ENCODE results near the gene POLR1E.

DNA sequence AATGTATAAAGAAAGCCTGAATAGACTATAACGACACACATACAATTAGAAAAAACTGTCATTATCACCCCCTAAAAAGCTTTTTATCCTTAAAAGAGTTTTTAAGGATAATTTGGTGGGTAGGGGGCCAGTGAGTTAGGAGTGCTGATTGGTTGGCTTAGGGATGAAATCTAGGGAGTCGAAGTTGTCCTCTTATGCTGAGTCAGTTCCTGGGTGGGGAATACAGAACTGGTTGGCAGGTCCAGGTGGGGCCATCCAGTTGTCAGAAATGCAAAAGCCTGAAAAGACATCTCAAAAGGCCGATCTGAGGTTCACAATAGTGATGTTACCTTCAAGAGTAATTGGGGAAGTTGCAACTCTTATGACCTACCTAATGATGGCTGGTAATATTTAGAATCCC lies 34.1 kb upstream of the POLR1E start:
- TF ChIP-seq, protein P1, sequence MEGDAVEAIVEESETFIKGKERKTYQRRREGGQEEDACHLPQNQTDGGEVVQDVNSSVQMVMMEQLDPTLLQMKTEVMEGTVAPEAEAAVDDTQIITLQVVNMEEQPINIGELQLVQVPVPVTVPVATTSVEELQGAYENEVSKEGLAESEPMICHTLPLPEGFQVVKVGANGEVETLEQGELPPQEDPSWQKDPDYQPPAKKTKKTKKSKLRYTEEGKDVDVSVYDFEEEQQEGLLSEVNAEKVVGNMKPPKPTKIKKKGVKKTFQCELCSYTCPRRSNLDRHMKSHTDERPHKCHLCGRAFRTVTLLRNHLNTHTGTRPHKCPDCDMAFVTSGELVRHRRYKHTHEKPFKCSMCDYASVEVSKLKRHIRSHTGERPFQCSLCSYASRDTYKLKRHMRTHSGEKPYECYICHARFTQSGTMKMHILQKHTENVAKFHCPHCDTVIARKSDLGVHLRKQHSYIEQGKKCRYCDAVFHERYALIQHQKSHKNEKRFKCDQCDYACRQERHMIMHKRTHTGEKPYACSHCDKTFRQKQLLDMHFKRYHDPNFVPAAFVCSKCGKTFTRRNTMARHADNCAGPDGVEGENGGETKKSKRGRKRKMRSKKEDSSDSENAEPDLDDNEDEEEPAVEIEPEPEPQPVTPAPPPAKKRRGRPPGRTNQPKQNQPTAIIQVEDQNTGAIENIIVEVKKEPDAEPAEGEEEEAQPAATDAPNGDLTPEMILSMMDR (IDR thresholded peaks at IDR 0.05; ENCODE audit: insufficient read depth, low read length, poor library complexity, severe bottlenecking), result no peak
- TF ChIP-seq EZH2phosphoT487 (conservative IDR thresholded peaks at IDR 0.05; ENCODE audit: low read length), result no peak

Data from SU-DHL-6 (cell line).